HCT116 (cell line): ENCODE data around the gene EVC2.

Source experiments
- CEBPB ChIP-seq: IDR thresholded peaks from 2 replicates; pipeline ENCODE4 v1.6.1; 2012; ENCODE audit warnings: low read depth
- CTCF ChIP-seq, 3 experiments: fragments of 200-600 bp in 1 of 3; sonication (generic) in 1 of 3; IDR thresholded peaks in 2 of 3; conservative IDR thresholded peaks in 1 of 3; 2 replicates each; pipeline ENCODE4 v1.5.1; 2012 to 2017; ENCODE audit warnings: low read depth in 2 of 3, low read length in 2 of 3, antibody characterized with exemption in 1 of 3, borderline replicate concordance in 1 of 3, control low read depth in 1 of 3, mild to moderate bottlenecking in 1 of 3, mixed read lengths in 1 of 3, mixed run types in 1 of 3, moderate library complexity in 1 of 3; ENCODE audit not compliant: insufficient read depth in 1 of 3
- EZH2 ChIP-seq: fragments of 200-600 bp; sonication (generic); IDR thresholded peaks from 2 replicates; pipeline ENCODE4 v1.6.1; 2017; ENCODE audit warnings: antibody characterized with exemption, mixed run types
- MAX ChIP-seq: IDR thresholded peaks from 2 replicates; pipeline ENCODE4 v1.6.1; 2012
- POLR2A ChIP-seq: IDR thresholded peaks from 2 replicates; pipeline ENCODE4 v1.7.0; 2011; ENCODE audit warnings: borderline replicate concordance; ENCODE audit not compliant: insufficient read depth, insufficient read length; ENCODE audit errors: extremely low read depth
- POLR2AphosphoS5 ChIP-seq: IDR thresholded peaks from 2 replicates; pipeline ENCODE4 v1.6.1; 2011; ENCODE audit warnings: mild to moderate bottlenecking, low read depth, low read length, moderate library complexity
- RAD21 ChIP-seq: IDR thresholded peaks from 2 replicates; pipeline ENCODE4 v1.6.1; 2012; ENCODE audit warnings: low read depth, mild to moderate bottlenecking
- REST ChIP-seq: IDR thresholded peaks from 2 replicates; pipeline ENCODE4 v1.6.1; 2012; ENCODE audit warnings: low read depth
- SRF ChIP-seq: IDR thresholded peaks from 2 replicates; pipeline ENCODE4 v1.6.1; 2012; ENCODE audit warnings: low read depth
- YY1 ChIP-seq: IDR thresholded peaks from 2 replicates; pipeline ENCODE4 v1.6.1; 2011; ENCODE audit warnings: low read length, low read depth, moderate library complexity, mild to moderate bottlenecking; ENCODE audit not compliant: insufficient replicate concordance; ENCODE audit errors: extremely low read depth
- ZFX ChIP-seq: fragments of 450-650 bp; IDR thresholded peaks from 2 replicates; pipeline ENCODE4 v1.6.1; 2017
- ZNF274 ChIP-seq: fragments of 200-500 bp; sonication (Bioruptor generic); IDR thresholded peaks from 2 replicates; pipeline ENCODE4 v1.6.1; 2014; ENCODE audit warnings: mild to moderate bottlenecking, low read depth, low read length, inconsistent platforms

- TF ChIP-seq EZH2 (no peak), CTCF (IDR thresholded peaks at IDR 0.05 in 2 of 3, conservative IDR thresholded peaks at IDR 0.05 in 1 of 3; ENCODE audit: borderline replicate concordance in 1 of 3, insufficient read depth in 1 of 3, low read depth in 2 of 3, low read length in 2 of 3) (no peak), ZFX (no peak), REST (no peak), POLR2A (no peak), MAX (no peak), RAD21 (no peak), POLR2AphosphoS5 (no peak), YY1 (no peak), ZNF274 (no peak), SRF (no peak), CEBPB (no peak)
Observed at GRCh38 chr4:5742388-5742787, 34.0 kb upstream of the EVC2 start.
